Keratinocyte (primary cell): ENCODE measurements around the gene GRIP1.

Experiments used
- CTCF ChIP-seq, 3 experiments: IDR thresholded peaks in 1 of 3; conservative IDR thresholded peaks in 1 of 3; optimal IDR thresholded peaks in 1 of 3; 2 replicates in 2 of 3; 3 replicates in 1 of 3; pipeline versions ENCODE3 to v1.5.1; 2011; ENCODE audit warnings: low read length in 3 of 3, mild to moderate bottlenecking in 3 of 3, moderate library complexity in 2 of 3, control low read depth in 1 of 3, inconsistent platforms in 1 of 3; ENCODE audit not compliant: insufficient read depth in 2 of 3; ENCODE audit errors: extremely low read depth in 1 of 3
- EZH2 ChIP-seq: IDR thresholded peaks from one replicate; pipeline ENCODE4 v1.6.1; 2012; ENCODE audit warnings: inconsistent platforms, mild to moderate bottlenecking, low read length, moderate library complexity

- TF ChIP-seq EZH2 (no peak), CTCF (optimal IDR thresholded peaks at IDR 0.05 in 1 of 3, IDR thresholded peaks at IDR 0.05 in 1 of 3, conservative IDR thresholded peaks at IDR 0.05 in 1 of 3; ENCODE audit: extremely low read depth in 1 of 3, insufficient read depth in 2 of 3, low read length in 3 of 3) (no peak)
Observed at GRCh38 chr12:66329941-66330340, 348.9 kb downstream of the GRIP1 start.
